OCI-LY3 (cell line): Measurements from ENCODE around the gene CAMK2B.

ENCODE experiments used
- H2AFZ ChIP-seq: fragments of 200-600, 300-600 bp; shearing (Covaris generic); 2 replicates; pipeline ENCODE4 v1.6.0; 2014; ENCODE audit warnings: antibody characterized with exemption, low read depth, low read length
- H3K27ac ChIP-seq: fragments of 200-600, 300-600 bp; sonication (generic); 2 replicates; pipeline ENCODE4 v1.5.1; 2014; ENCODE audit warnings: mild to moderate bottlenecking, low read length, moderate library complexity, mixed read lengths
- H3K27me3 ChIP-seq: fragments of 200-600, 300-600 bp; sonication (generic); 2 replicates; pipeline ENCODE4 v1.6.1; 2014; ENCODE audit warnings: low read depth, low read length, mixed read lengths
- H3K36me3 ChIP-seq: fragments of 200-600, 300-600 bp; sonication (generic); replicated peaks from 2 replicates; pipeline ENCODE3; 2014; ENCODE audit warnings: low read depth, low read length, mixed read lengths
- H3K4me1 ChIP-seq: fragments of 300-600, 200-600 bp; sonication (generic); 2 replicates; pipeline ENCODE4 v1.6.1; 2014; ENCODE audit warnings: low read length, mixed read lengths
- H3K4me2 ChIP-seq: fragments of 200-600, 300-600 bp; sonication (generic); 2 replicates; pipeline ENCODE4 v1.6.1; 2014; ENCODE audit warnings: low read length, mixed read lengths
- H3K4me3 ChIP-seq: fragments of 300-600, 200-600 bp; sonication (generic); 2 replicates; pipeline ENCODE4 v1.5.1; 2014; ENCODE audit warnings: antibody characterized with exemption, mild to moderate bottlenecking, low read length, moderate library complexity
- H3K79me2 ChIP-seq: fragments of 300-600, 200-600 bp; shearing (Covaris generic); 2 replicates; pipeline ENCODE4 v1.6.1; 2014; ENCODE audit warnings: mild to moderate bottlenecking, low read length, mixed read lengths
- H3K9ac ChIP-seq: fragments of 300-600, 200-600 bp; shearing (Covaris generic); 2 replicates; pipeline ENCODE4 v1.6.0; 2014; ENCODE audit warnings: mild to moderate bottlenecking, low read length, moderate library complexity
- H3K9me3 ChIP-seq: fragments of 200-600, 300-600 bp; shearing (Covaris generic); 2 replicates; pipeline ENCODE4 v1.6.1; 2014; ENCODE audit warnings: low read length, mixed read lengths; ENCODE audit not compliant: insufficient read depth
- H4K20me1 ChIP-seq: fragments of 200-600, 300-600 bp; sonication (generic); 2 replicates; pipeline ENCODE4 v1.6.1; 2016; ENCODE audit warnings: low read length, mixed read lengths; ENCODE audit not compliant: insufficient read depth
- EZH2phosphoT487 ChIP-seq: fragments of 200-600 bp; shearing (Covaris generic); IDR thresholded peaks from 2 replicates; pipeline ENCODE4 v1.6.1; 2018; ENCODE audit warnings: antibody characterized with exemption, mixed run types, low read depth
- TF ChIP-seq, protein P1 (sequence below): fragments of 200-600, 300-600 bp; sonication (generic); IDR thresholded peaks from 2 replicates; pipeline ENCODE4 v1.5.1; 2014; ENCODE audit warnings: antibody characterized with exemption, low read length, low read depth

Gene CAMK2B

DNA sequence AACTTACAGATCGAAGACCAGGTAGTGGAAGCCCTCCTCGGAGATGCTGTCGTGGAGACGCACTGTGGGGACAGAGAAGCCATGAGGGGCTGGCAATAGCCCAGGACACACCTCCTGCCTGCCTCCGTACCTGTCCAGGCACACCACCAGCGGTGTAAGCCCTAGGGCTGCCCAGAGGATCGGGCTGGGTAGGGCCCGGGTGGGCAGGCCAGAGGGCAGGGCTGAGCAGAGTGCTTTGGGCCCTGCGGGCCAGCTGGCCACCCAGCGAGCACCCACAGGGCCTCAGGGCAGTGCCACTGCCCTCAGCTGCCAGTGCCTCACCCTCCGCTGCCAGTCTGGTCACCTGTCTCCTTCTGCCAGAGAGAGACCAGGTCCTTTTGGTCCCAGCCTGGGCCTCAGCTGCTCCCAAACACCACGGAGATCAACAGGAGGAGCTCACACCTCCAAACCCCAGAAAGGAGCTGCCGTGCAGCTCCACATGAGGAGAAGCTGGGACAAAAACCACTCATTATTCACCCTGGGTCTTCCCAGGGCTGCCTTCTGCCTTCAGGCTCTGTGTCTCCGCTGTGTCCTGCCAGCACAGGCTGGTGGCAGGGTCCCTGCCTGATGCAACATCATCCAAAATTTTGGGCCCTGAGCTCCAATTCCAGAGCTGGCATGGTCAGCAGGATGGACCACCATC is 66.4 kb downstream of the CAMK2B start:
- Histone ChIP-seq H3K4me1 (peaks cover 31% of the 10 kb centered on the region), H3K4me3 (no peak overlapping the region), H3K27me3 (no peaks in the 10 kb centered on the region), H2AFZ (no peak overlapping the region), H3K9me3 (no peaks in the 10 kb centered on the region), H3K4me2 (no peak overlapping the region), H4K20me1 (no peaks in the 10 kb centered on the region), H3K27ac (no peak overlapping the region), H3K9ac (no peak overlapping the region), H3K36me3 (no peaks in the 10 kb centered on the region), H3K79me2 (no peaks in the 10 kb centered on the region)
- TF ChIP-seq EZH2phosphoT487, result no peak
- TF ChIP-seq, protein P1, sequence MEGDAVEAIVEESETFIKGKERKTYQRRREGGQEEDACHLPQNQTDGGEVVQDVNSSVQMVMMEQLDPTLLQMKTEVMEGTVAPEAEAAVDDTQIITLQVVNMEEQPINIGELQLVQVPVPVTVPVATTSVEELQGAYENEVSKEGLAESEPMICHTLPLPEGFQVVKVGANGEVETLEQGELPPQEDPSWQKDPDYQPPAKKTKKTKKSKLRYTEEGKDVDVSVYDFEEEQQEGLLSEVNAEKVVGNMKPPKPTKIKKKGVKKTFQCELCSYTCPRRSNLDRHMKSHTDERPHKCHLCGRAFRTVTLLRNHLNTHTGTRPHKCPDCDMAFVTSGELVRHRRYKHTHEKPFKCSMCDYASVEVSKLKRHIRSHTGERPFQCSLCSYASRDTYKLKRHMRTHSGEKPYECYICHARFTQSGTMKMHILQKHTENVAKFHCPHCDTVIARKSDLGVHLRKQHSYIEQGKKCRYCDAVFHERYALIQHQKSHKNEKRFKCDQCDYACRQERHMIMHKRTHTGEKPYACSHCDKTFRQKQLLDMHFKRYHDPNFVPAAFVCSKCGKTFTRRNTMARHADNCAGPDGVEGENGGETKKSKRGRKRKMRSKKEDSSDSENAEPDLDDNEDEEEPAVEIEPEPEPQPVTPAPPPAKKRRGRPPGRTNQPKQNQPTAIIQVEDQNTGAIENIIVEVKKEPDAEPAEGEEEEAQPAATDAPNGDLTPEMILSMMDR, result no peak

DNA sequence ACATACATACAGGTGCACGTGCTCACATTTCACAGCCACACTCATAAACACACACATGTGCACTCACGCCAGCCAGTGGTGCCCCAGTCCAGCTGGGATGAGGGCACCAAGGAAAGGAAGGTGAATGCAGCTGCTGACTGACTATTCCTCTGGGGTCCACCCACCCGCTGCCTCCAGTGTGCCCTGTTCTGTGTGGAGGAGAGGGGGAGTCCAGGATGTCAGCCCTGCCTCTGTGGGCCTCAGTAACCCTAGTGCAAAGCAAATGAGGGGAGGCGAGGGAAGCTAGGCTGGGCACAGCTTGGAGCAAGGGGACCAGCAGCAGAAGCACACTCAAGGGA is 67.0 kb downstream of the CAMK2B start:
- Histone ChIP-seq H3K27me3 (no peaks in the 10 kb centered on the region), H2AFZ (no peak overlapping the region), H3K36me3 (no peaks in the 10 kb centered on the region), H3K79me2 (no peaks in the 10 kb centered on the region), H3K9me3 (no peaks in the 10 kb centered on the region), H3K4me3 (no peak overlapping the region), H4K20me1 (no peaks in the 10 kb centered on the region), H3K4me2 (peak overlapping the region; percentile 62), H3K9ac (no peak overlapping the region), H3K4me1 (peaks cover 31% of the 10 kb centered on the region), H3K27ac (no peak overlapping the region)
- TF ChIP-seq EZH2phosphoT487, result no peak
- TF ChIP-seq, protein P1, result no peak

DNA sequence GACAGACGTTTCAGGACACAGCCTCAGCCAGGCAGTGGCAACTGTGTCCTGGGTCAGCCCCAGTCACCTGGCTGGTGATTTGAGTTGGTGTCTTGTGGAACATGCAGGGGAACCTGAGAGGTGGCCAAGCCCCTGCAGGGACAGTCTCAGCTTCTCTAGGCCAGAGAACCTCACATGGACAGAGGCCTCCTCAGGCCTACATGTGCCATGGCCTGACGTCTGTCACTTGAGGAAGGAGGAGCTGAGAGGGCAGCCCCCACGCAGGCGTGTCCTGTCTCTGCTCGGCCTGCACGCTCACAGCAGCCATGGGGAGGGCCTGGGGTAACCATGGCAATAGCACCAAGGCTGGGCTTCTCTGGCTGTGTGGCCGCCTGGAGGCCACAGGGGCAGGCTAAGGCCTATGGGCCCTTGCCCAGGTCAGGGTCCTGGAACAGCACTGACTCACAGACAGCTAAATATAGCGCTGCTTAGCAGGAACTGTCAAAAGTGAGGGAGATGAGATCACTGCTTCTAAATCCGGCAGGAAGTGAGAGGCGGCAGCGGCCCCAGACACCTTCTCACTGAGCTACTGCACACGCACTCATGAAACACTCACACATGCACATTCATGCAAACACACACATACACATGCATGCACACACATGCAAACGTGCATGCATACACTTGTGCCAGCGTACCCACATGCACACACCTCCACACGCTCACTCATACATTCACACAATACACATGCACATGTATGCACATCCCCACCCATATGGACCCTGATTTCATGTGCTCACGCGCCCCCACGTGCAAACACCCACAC is 67.6 kb downstream of the CAMK2B start:
- Histone ChIP-seq H3K27ac (peak overlapping the region; percentile 48), H3K4me2 (peak overlapping the region; percentile 62), H3K9ac (peak overlapping the region; percentile 33; the same call in 1 of the 2 replicates)

DNA sequence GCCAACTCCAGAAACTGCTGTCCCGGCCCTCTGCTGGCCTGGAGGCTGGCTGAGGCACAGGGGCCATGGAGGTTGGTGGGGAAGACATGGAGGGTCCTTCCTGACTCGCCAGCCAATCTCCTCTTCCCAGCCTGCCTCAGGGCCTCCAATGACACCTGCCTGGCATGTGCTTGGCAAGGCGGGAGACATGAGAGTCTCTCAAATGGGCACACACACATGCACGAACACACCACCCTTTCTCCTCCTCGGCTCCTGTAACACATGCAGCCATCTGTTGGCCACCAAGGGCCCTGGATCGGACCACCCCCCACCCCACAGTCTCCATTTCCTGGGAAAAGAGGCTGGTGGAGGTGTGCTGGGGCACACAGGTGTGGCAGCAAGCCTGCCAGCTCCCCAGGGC is 68.2 kb downstream of the CAMK2B start:
- Histone ChIP-seq H3K36me3 (no peaks in the 10 kb centered on the region), H3K4me2 (peak overlapping the region; percentile 62; the same call in 1 of the 2 replicates), H3K9ac (peak overlapping the region; percentile 33; the same call in 1 of the 2 replicates), H3K4me1 (peaks cover 31% of the 10 kb centered on the region), H3K27me3 (no peaks in the 10 kb centered on the region), H3K27ac (peak overlapping the region; percentile 48), H3K4me3 (no peak overlapping the region), H2AFZ (peak overlapping the region; percentile 85; the same call in 1 of the 2 replicates), H3K9me3 (no peaks in the 10 kb centered on the region), H3K79me2 (no peaks in the 10 kb centered on the region), H4K20me1 (no peaks in the 10 kb centered on the region)
- no peak for TF ChIP-seq EZH2phosphoT487
- TF ChIP-seq, protein P1, result no peak

More for the DNA sequence above, 67.6 kb downstream of the CAMK2B start:
- Histone ChIP-seq H3K4me1 (peaks cover 31% of the 10 kb centered on the region), H3K9me3 (no peaks in the 10 kb centered on the region), H2AFZ (peak overlapping the region; percentile 85), H3K4me3 (peak overlapping the region; percentile 29; the same call in 1 of the 2 replicates), H3K36me3 (no peaks in the 10 kb centered on the region), H3K79me2 (no peaks in the 10 kb centered on the region), H4K20me1 (no peaks in the 10 kb centered on the region), H3K27me3 (no peaks in the 10 kb centered on the region)
- TF ChIP-seq, protein P1, result no peak
- TF ChIP-seq EZH2phosphoT487, result no peak
